HG03139 (cell line): ENCODE measurements around the gene BHLHE40.

Experiments
- ATAC-seq: cut with Tn5 transposase; IDR thresholded peaks from one replicate; pipeline ENCODE4 v1.9.1; 2021; ENCODE audit not compliant: unreplicated experiment

Gene BHLHE40

DNA sequence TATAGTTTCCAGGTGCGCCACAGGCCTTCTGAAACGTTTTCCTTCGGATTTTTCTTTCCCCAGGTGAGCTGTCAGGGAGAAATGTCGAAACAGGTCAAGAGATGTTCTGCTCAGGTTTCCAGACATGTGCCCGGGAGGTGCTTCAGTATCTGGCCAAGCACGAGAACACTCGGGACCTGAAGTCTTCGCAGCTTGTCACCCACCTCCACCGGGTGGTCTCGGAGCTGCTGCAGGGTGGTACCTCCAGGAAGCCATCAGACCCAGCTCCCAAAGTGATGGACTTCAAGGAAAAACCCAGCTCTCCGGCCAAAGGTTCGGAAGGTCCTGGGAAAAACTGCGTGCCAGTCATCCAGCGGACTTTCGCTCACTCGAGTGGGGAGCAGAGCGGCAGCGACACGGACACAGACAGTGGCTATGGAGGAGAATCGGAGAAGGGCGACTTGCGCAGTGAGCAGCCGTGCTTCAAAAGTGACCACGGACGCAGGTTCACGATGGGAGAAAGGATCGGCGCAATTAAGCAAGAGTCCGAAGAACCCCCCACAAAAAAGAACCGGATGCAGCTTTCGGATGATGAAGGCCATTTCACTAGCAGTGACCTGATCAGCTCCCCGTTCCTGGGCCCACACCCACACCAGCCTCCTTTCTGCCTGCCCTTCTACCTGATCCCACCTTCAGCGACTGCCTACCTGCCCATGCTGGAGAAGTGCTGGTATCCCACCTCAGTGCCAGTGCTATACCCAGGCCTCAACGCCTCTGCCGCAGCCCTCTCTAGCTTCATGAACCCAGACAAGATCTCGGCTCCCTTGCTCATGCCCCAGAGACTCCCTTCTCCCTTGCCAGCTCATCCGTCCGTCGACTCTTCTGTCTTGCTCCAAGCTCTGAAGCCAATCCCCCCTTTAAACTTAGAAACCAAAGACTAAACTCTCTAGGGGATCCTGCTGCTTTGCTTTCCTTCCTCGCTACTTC lies 3.8 kb downstream of the BHLHE40 start:
- no peak for ATAC-seq

DNA sequence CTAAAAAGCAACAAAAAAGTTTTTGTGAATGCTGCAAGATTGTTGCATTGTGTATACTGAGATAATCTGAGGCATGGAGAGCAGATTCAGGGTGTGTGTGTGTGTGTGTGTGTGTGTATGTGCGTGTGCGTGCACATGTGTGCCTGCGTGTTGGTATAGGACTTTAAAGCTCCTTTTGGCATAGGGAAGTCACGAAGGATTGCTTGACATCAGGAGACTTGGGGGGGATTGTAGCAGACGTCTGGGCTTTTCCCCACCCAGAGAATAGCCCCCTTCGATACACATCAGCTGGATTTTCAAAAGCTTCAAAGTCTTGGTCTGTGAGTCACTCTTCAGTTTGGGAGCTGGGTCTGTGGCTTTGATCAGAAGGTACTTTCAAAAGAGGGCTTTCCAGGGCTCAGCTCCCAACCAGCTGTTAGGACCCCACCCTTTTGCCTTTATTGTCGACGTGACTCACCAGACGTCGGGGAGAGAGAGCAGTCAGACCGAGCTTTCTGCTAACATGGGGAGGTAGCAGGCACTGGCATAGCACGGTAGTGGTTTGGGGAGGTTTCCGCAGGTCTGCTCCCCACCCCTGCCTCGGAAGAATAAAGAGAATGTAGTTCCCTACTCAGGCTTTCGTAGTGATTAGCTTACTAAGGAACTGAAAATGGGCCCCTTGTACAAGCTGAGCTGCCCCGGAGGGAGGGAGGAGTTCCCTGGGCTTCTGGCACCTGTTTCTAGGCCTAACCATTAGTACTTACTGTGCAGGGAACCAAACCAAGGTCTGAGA lies 4.7 kb downstream of the BHLHE40 start:
- ATAC-seq: peak; percentile 47

DNA sequence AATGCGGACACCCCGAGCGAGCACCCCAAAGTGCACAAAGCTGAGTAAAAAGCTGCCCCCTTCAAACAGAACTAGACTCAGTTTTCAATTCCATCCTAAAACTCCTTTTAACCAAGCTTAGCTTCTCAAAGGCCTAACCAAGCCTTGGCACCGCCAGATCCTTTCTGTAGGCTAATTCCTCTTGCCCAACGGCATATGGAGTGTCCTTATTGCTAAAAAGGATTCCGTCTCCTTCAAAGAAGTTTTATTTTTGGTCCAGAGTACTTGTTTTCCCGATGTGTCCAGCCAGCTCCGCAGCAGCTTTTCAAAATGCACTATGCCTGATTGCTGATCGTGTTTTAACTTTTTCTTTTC lies 5.3 kb downstream of the BHLHE40 start:
- ATAC-seq: no peak

DNA sequence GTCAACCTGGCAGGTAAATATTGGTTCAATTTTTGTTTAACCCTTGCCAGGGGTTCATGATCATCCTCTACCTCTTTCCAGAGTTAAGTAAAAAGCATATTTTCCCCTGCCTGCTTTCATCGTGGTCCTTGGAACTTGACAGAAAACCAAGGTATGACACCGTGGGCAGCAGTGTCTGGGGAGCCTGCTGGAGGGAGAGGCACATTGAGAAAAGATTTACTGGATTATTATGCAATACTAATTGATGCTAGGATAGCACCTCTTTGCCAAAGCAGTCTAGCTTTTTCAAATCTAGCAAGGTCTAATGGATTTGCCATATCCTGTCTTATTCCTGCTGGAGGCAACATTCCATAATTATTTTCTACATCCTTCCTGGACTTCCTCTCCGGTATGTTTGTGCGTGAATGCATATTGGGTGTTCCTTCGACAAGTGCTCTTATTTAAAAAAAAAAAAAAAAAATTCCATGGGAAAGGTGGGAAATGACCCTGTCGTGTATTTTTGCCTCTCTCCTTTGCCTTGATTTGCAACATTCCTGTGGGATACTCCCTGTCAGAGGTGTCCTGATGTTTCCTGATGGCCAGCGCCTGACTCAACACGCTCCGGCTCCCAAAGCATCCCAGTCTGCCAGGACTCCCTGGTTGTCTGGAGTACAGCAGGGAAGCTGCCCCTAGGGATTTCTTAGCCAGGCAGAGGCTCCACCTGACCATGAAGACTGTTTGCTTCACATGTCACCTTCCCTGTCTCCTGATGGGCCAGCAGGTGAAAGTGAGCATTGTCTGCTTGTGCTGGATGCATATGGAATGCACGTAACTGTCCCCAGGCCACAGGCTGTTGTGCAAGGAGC lies 6.3 kb downstream of the BHLHE40 start:
- ATAC-seq: no peak

DNA sequence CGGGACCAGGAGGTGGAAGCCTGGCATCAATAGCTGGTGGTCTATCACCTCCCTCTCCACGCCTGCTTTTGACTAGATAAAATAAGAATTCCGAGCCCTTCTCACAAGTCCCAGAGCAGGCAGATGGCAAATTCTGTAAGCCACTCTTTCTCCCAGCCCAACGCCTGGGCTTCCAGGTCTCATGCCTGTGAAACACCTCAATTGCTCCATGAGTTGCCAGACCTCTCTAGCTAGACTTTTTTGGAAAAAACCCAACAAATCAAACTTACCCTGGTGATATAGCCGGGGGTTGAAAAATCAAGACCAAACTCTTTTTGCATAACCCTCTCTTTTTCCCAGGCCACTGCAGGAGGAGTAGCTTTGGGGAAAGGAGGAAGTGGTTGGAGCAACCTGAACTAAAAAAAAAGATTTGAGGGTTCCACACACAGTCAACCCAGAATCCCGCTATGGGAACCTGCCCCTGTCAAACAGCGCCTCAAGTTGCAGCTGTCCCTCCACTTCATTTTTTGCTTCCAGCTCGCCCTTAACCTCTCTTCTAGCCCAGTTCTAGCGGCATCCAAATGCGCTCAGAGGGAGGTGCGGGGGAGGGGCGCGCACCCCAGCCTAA lies 7.0 kb downstream of the BHLHE40 start:
- ATAC-seq: peak; percentile 19

DNA sequence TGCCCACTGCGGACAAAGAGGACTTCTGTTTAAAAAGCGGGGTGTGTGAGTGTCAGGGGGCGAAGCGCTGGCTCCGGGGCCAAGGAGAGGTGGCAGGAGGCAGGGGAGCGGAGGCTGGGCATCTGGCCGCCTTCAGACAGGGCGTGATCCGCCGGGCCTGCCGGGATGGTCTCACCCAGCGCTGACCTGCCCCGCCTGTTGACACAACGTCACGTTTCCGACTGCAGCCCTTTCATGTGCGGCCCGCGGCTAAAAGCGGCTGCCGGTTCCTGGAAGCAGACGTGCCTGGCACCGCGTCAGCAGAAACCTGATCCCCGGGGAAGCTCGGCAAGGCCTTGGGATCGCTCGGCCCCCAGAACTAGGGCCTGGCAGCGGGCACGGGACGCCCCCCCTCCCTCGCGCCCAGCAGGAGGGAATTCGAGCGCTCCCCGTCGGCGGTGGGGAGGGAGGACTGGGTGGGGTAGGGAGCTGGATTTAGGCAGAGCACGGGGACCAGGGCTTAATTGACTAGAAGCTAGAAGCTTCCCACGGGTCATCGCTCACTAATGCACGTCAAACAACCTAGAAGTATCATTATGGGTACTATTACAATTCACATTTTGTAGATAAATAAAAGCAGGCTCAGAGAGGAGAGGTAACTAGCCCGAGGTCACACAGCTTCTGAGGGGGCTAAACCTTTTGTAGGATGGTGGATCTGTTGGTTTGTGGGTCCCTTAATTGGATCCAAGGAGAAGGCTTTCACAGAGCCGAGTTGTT lies 7.7 kb downstream of the BHLHE40 start:
- peak; percentile 46 for ATAC-seq

DNA sequence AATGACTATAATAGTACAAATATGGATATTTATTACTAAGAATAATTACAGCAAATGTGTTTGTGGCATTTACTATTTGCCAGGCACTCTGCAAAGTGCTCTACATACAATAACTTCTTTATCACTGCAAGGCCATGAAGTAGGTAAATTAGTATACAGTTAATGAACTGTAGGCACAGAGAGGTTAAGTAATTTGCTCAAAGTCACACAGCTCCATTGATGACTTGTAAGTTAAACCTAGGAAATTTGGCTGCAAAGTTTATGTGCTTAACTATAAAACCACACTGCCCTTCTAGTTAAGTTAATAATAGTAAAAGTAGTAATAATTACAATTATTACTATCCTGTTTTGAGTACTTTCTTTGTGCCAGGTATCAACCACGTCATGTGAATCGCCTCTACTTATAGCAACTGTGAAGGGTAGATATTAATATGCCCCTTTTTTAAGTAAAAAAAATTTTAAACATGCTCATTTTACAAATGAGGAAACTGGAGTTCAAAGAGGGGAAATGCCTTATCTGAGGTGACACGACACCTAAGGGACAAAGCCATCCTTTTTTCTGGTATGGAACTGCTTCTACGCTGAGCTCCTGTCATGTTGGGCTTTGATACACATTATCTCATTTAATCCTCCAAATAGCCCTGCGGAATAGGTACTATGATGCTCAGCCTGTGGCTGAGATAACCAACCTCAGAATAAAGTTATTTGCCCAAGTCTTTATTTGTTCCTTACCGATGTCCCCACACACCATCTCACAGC lies 8.5 kb downstream of the BHLHE40 start:
- ATAC-seq: no peak

DNA sequence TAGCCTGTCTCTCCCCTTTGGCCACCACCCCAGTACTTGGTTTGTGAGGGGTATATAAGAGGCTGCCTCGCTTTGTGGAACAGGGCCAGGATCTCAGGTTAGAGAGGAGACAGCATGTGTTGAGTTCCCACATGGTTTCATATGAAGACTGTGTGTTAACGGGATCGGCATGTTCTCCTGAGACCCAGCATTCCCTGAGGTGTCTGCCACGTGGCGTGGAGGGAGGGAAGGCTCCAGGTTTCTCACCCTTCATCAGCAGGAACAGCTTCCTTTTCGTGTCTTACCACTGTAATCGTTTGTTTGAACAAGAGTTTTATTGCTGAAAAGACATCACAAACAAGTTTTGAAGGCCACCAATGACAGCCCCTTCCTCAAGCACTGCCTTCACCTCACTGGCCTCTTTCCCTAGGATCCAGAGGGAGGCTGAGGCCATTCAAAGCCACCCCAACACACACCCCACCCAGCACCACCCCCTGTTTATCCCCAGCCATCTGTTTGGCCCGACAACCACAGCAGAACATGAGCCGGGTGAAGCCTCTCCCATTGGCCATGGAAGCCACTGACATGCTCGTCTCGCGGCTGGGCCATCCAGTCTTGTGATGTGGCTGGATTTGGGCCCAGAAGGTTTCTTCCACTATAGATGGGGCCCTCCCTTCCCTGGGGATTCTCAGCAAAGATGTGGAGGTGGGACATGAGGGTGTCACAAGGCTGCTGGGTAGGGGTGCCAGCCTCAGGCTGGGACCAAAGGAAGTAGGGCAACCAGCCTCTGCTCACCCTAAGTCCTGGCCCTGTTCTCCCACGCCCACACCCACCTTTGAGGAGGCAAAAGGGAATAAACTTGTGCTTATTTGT lies 10.0 kb downstream of the BHLHE40 start:
- no peak for ATAC-seq

DNA sequence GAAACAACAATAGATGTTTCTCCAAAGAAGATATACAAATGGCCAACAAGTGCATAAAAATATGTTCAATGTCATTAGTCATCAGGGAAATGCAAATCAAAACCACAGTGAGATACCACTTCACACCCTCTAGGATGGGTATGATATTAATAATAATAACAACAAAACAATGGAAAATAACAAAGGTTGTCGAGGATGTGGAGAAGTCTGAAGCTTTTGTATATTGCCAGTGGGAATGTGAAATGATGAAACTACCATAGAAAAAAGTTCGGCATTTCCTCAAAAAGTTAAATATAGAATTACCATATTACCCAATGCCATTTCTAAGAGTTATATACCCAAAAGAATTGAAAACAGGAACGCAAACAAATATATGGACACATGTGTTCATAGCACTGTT lies 10.8 kb downstream of the BHLHE40 start:
- no peak for ATAC-seq

DNA sequence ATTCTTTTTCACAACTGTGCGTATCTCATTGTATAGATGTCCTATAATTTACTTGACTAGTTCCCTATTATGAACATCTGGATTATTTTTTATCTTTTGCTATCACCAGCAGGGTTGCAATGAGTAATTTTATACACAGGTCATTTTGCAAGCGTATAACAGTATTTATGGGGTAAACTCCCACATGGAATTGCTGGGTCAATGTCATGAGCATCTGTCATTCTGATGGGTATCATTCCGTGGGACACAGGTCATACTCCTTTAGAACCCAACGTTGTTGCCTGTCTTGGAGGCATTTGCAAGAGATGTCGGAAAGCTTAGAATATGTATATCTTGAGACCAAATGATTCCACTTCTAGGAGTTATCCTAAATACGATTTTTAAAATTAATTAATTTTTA lies 12.9 kb downstream of the BHLHE40 start:
- ATAC-seq: no peak

DNA sequence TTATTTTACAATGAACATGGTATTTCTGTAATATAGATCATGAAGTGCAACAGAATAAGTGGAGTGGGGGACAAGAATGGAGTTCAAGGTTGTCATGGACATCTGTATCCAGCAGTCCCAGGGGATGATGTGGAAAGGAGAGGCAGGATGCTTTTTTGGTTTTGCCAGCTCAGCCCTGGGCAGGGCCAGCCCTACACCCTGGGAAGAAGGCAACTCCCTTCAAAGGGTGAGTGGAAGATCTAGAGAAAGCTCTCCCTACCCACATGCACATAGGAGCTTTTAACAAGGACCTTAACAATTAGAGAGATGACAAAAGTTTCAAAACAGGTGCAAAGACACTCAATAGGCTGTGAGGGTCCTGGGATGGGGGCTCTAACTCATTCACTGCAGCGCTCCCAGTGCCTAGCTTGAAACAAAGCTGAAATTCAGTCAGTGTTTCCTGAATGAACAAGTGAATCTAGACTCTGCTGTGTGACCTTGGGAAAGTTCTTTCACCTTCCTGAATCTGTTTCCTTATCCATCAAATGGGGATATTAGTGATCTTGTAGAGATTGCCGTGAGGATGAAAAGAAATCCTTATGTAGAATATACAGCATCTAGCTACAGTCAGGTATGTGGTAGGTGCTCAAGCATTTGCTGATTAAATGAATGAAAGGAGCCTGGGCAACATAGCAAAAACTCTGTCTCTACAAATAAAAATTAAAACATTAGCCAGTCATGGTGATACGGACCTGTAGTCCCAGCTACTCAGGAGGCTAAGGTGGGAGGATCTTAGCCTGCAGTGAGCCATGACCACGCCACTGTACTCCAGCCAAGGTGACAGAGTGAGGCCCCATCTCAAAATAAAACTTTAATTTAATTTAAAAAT lies 14.3 kb downstream of the BHLHE40 start:
- ATAC-seq: no peak

DNA sequence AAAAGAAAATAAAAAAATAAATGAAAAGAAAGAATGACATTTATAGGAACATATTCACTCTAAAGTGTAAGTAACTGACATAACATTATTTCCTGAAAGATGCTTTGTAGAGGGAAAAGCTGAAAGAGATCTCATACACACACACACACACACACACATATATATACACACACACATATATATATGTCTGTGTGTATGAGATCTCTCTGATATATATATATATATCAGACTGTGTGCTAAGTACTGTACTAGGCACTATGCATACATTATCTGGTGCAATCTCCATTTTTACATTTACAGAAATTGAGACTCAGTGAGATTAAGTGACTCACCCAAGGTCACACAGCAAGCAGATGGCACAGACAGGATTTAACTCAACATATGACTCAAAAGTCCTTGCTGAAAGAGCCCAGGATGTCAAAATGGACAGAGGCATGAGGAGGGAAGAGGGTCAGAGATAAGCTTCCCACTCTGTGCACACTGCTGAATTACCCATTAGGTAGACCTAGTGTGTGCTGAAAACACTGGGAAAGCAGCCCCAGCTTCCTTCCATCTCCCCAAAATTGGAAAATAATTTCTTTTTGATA lies 15.0 kb downstream of the BHLHE40 start:
- ATAC-seq: no peak

DNA sequence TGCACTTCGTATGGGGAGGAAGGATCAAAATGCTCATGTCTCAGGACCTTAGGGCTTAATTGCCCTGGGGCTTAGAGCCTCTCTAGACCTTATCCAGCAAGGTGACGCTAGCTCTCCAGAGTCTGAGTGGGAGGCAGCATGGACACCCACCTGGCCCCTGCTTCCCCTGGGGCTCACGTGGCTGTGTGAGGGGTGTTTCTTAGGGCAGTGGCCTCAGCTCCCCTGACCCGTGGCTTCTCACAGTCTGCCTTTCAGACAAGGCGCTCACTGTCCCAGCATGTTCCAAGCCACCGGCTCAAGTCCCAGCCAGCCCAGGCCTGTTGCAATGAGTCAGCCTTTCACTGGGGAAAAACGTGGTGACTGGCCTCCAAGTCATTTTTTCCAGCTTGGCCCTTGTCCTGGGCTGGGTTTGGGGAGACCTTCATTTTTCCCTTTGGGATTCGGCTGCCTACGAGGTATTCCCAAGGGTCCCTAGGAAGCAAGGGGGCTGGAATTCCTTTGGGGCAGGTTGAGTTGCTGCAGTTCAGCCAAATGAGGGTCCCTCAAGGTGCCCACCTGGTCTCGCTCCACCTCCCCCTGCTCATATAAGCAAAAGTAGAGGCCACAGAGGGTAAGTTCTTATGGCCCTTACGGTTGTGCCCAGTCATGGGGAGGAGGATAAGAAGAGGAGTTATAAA lies 15.7 kb downstream of the BHLHE40 start:
- no peak for ATAC-seq

DNA sequence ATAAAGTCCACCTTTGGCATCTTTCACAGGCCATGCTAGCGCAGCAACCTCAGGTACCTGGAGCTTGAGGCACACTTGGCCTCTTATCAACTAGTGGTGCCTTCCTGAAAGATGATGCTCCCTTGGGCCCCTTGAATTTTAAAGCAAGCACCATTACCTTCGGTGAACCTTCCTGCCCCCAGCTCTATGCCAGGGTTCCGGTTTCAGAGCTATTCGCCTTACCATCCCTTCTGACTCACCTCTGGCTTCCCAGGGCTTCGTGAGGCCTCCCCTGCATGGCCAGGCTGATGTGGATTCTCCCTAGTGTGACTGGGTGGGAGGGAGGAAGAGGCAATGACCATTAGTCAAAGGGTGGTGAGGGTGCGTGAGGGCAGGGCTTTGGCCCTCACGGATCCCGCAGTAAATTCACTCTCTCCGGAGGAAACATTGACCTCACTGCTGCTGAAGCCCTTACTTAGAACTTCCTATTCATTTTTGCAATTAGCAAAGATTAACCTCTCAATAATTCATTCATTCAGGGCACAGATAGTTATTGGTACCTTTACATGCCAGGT lies 16.3 kb downstream of the BHLHE40 start:
- ATAC-seq: no peak

DNA sequence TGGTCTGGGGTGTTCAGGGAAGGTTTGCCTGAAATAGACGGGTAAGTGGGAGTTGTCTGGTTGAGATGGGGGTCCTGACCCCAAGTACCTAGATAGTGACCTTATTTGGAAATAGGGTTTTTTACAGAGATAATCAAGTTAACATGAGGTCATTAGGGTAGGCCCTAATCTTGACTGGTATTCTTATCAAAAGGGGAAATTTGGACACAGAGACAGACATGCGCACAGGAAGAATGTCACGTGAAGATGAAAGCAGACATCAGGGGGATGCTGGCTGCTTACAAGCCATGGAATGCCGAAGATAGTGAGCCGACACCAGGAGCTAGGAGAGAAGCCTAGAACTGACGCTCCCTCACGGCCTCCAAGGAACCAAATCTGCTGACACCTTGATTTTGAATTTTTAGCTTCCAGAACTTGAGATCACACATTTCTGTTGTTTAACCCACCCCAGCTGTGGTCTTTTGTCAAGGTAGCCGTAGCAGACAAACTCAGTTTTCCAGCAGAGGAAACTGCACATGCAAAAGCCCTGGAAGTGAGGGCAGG lies 17.1 kb downstream of the BHLHE40 start:
- ATAC-seq: no peak

DNA sequence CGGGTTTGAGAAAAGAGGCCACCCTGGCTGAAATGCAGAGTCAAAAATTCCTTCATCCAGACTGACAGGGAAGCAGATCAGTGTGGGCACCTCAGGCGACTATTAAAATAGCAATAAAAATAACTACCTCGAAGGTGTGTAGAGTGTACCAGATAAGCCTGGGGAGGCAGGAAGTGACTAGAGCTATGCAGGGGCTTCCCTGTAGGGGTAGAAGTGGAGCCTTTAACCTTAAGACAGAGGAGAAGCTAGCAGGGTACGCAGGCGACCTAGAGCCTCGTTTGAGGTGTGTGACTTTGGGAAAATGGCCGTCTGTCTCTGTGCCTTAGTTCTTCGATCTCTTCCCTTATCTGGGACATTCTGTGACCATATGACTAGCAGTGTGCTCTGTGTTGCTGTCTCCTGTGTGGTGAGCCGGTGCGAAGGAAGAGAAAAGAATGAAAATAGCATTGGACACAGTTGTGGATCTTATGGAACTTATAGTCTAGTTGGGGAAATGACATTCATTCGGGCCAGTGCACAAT lies 17.6 kb downstream of the BHLHE40 start:
- ATAC-seq: no peak
